OCI-LY1 (cell line): ENCODE data around the gene CMTM2.
"Not testable (repeated sequence)": the region's sequence is repeated elsewhere in the genome, so short reads cannot be mapped to it uniquely, and the experiment has no call there.

Source experiments
- H2AFZ ChIP-seq: fragments of 200-600 bp; sonication (generic), shearing (Covaris generic); 2 replicates; pipeline ENCODE4 v1.6.0; 2014; ENCODE audit warnings: antibody characterized with exemption, mild to moderate bottlenecking, low read length
- H3F3A ChIP-seq: fragments of 200-600 bp; sonication (generic), shearing (Covaris generic); 2 replicates; pipeline ENCODE4 v1.6.0; 2014; ENCODE audit warnings: mild to moderate bottlenecking, antibody characterized with exemption, low read length, moderate library complexity; ENCODE audit not compliant: insufficient read depth
- H3K27ac ChIP-seq: fragments of 200-600 bp; sonication (generic); 2 replicates; pipeline ENCODE4 v1.5.1; 2014; ENCODE audit warnings: low read length, mixed run types, mild to moderate bottlenecking, low read depth; ENCODE audit not compliant: poor library complexity, severe bottlenecking
- H3K27me3 ChIP-seq: fragments of 200-600 bp; sonication (generic); 2 replicates; pipeline ENCODE4 v1.6.0; 2014; ENCODE audit warnings: antibody characterized with exemption, mild to moderate bottlenecking, low read length, moderate library complexity; ENCODE audit not compliant: insufficient read depth
- H3K36me3 ChIP-seq: fragments of 200-600 bp; sonication (generic); 2 replicates; pipeline ENCODE4 v1.6.1; 2014; ENCODE audit warnings: mild to moderate bottlenecking, antibody characterized with exemption, low read length, moderate library complexity, mixed read lengths; ENCODE audit not compliant: insufficient read depth
- H3K4me1 ChIP-seq: fragments of 200-600 bp; sonication (generic); 2 replicates; pipeline ENCODE4 v1.5.1; 2014; ENCODE audit warnings: mild to moderate bottlenecking, low read length, moderate library complexity; ENCODE audit not compliant: insufficient read depth, severe bottlenecking
- H3K4me2 ChIP-seq: fragments of 200-600 bp; sonication (generic), shearing (Covaris generic); 2 replicates; pipeline ENCODE4 v1.6.1; 2014; ENCODE audit warnings: low read length
- H3K4me3 ChIP-seq: fragments of 200-600 bp; sonication (generic); 2 replicates; pipeline ENCODE4 v1.5.1; 2014; ENCODE audit warnings: low read length, low read depth, mild to moderate bottlenecking, mixed read lengths; ENCODE audit not compliant: poor library complexity, severe bottlenecking
- H3K79me2 ChIP-seq: fragments of 200-600 bp; shearing (Covaris generic); 2 replicates; pipeline ENCODE4 v1.6.1; 2016; ENCODE audit warnings: mixed run types, low read length, mixed read lengths; ENCODE audit not compliant: insufficient read depth
- H3K9ac ChIP-seq: fragments of 200-600 bp; sonication (generic), shearing (Covaris generic); 2 replicates; pipeline ENCODE4 v1.6.1; 2014; ENCODE audit warnings: mild to moderate bottlenecking, low read length, mixed read lengths
- H3K9me2 ChIP-seq: fragments of 200-600 bp; sonication (generic), shearing (Covaris generic); 2 replicates; pipeline ENCODE4 v1.6.1; 2014; ENCODE audit warnings: low read depth, mild to moderate bottlenecking, low read length, mixed read lengths
- H3K9me3 ChIP-seq: fragments of 200-600 bp; shearing (Covaris generic); 2 replicates; pipeline ENCODE4 v1.6.1; 2014; ENCODE audit warnings: low read length, mixed read lengths
- H4K20me1 ChIP-seq: fragments of 200-600 bp; sonication (generic), shearing (Covaris generic); 2 replicates; pipeline ENCODE4 v1.6.0; 2016; ENCODE audit warnings: mild to moderate bottlenecking, low read length; ENCODE audit not compliant: insufficient read depth
- CTCF ChIP-seq: fragments of 200-600 bp; sonication (generic), shearing (Covaris generic); IDR thresholded peaks from 2 replicates; pipeline ENCODE4 v1.5.1; 2017; ENCODE audit warnings: mild to moderate bottlenecking, antibody characterized with exemption, low read length, moderate library complexity, mixed read lengths
- EZH2 ChIP-seq: fragments of 200-600 bp; sonication (generic), shearing (Covaris generic); IDR thresholded peaks from 2 replicates; pipeline ENCODE4 v1.8.0; 2017; ENCODE audit warnings: borderline replicate concordance, mixed run types, mild to moderate bottlenecking, antibody characterized with exemption, low read length, moderate library complexity, mixed read lengths

Gene CMTM2

GRCh38 chr16:66629856-66630255 is 50.6 kb downstream of the CMTM2 start:
- no peaks in the 10 kb centered on the region for H3K4me1 ChIP-seq
- no peak overlapping the region for H2AFZ ChIP-seq
- H3K27ac ChIP-seq, result no peak overlapping the region
- no peaks in the 10 kb centered on the region for H3F3A ChIP-seq
- H4K20me1 ChIP-seq, result no peaks in the 10 kb centered on the region
- no peak overlapping the region for H3K4me3 ChIP-seq
- no peaks in the 10 kb centered on the region for H3K27me3 ChIP-seq
- H3K9ac ChIP-seq, result no peak overlapping the region
- no peaks in the 10 kb centered on the region for H3K9me2 ChIP-seq
- H3K4me2 ChIP-seq, result no peak overlapping the region
- no peaks in the 10 kb centered on the region for H3K36me3 ChIP-seq
- H3K79me2 ChIP-seq, result no peaks in the 10 kb centered on the region
- H3K9me3 ChIP-seq, result no peaks in the 10 kb centered on the region
- TF ChIP-seq EZH2 (no peak), CTCF (no peak)

GRCh38 chr16:66630561-66631260 is 51.4 kb downstream of the CMTM2 start:
- not testable (repeated sequence) for H3K27ac ChIP-seq, H3K4me3 ChIP-seq, H3K27me3 ChIP-seq, H3K36me3 ChIP-seq, H4K20me1 ChIP-seq, H3K79me2 ChIP-seq, H3K4me2 ChIP-seq, H2AFZ ChIP-seq, H3K9me2 ChIP-seq, H3K9ac ChIP-seq, H3F3A ChIP-seq, H3K4me1 ChIP-seq, H3K9me3 ChIP-seq

- not testable (repeated sequence) for H3K27ac ChIP-seq, H3K79me2 ChIP-seq, H3K4me1 ChIP-seq, H3K9me3 ChIP-seq, H3K4me3 ChIP-seq, H3K9me2 ChIP-seq, H3K36me3 ChIP-seq, H4K20me1 ChIP-seq, H3K27me3 ChIP-seq, H3K9ac ChIP-seq, H3F3A ChIP-seq, H3K4me2 ChIP-seq, H2AFZ ChIP-seq
Measured at GRCh38 chr16:66631558-66631957, 52.3 kb downstream of the CMTM2 start.

GRCh38 chr16:66634527-66635196 is 55.4 kb downstream of the CMTM2 start:
- Histone ChIP-seq H3K4me3 (no peak overlapping the region), H3F3A (no peaks in the 10 kb centered on the region), H3K4me1 (no peaks in the 10 kb centered on the region), H3K27me3 (no peaks in the 10 kb centered on the region), H3K79me2 (no peaks in the 10 kb centered on the region), H4K20me1 (no peaks in the 10 kb centered on the region), H3K9ac (no peak overlapping the region), H3K4me2 (no peak overlapping the region), H3K9me3 (no peaks in the 10 kb centered on the region), H3K36me3 (no peaks in the 10 kb centered on the region), H2AFZ (no peak overlapping the region), H3K9me2 (no peaks in the 10 kb centered on the region), H3K27ac (no peak overlapping the region)
- TF ChIP-seq EZH2 (no peak), CTCF (no peak)
